Ishikawa (cell line): Measurements from ENCODE around the gene MRPS24.

Experiments used
- CEBPB ChIP-seq: IDR thresholded peaks from 2 replicates; pipeline ENCODE4 v1.6.1; 2012
- CREB1 ChIP-seq: IDR thresholded peaks from 2 replicates; pipeline ENCODE4 v1.6.1; 2012; ENCODE audit warnings: low read depth
- EGR1 ChIP-seq: IDR thresholded peaks from 2 replicates; pipeline ENCODE4 v1.6.1; 2012
- EP300 ChIP-seq: IDR thresholded peaks from 2 replicates; pipeline ENCODE4 v1.6.1; 2012; ENCODE audit warnings: borderline replicate concordance
- FOXM1 ChIP-seq: IDR thresholded peaks from 2 replicates; pipeline ENCODE4 v1.6.1; 2012; ENCODE audit warnings: low read depth, borderline replicate concordance
- NFIC ChIP-seq: IDR thresholded peaks from 2 replicates; pipeline ENCODE4 v1.6.1; 2012
- RAD21 ChIP-seq: IDR thresholded peaks from 2 replicates; pipeline ENCODE4 v1.6.1; 2012; ENCODE audit warnings: low read depth
- TAF1 ChIP-seq: IDR thresholded peaks from 2 replicates; pipeline ENCODE4 v1.6.1; 2012; ENCODE audit warnings: low read depth, mild to moderate bottlenecking
- TCF12 ChIP-seq: IDR thresholded peaks from 2 replicates; pipeline ENCODE4 v1.6.1; 2012; ENCODE audit warnings: low read depth
- TEAD4 ChIP-seq: IDR thresholded peaks from 2 replicates; pipeline ENCODE4 v1.6.1; 2012
- YY1 ChIP-seq: IDR thresholded peaks from 2 replicates; pipeline ENCODE4 v1.6.1; 2012; ENCODE audit warnings: low read depth
- ZBTB7A ChIP-seq: IDR thresholded peaks from 2 replicates; pipeline ENCODE4 v1.6.1; 2012; ENCODE audit warnings: low read depth
- TF ChIP-seq, protein P1 (sequence below): IDR thresholded peaks from 2 replicates; pipeline ENCODE4 v1.6.1; 2012; ENCODE audit warnings: low read depth, mild to moderate bottlenecking
- TF ChIP-seq, protein P2 (sequence below): IDR thresholded peaks from 2 replicates; pipeline ENCODE4 v1.6.1; 2012
- TF ChIP-seq, protein P3 (sequence below): IDR thresholded peaks from 2 replicates; pipeline ENCODE4 v1.6.1; 2012

MRPS24 gene

DNA sequence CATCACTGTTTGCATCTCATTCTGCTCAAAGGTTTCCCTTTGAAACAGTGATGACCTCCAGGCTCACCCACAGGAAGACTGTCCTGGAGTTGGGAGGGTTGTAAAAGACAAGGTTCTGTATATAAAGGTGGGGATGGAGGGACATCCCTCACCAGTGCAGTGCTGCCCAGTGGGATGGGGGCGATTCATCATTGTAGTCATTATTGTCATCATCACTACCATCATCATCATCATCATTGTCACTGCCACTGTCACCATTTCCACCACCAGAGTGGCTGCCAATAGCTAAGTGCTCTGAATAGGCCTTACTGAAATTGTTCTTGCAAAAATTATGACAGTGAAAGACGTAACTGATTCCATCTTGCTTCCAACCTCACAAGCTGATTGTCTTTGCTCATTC, 24.7 kb downstream of the MRPS24 start:
- no peak for TF ChIP-seq CREB1
- TF ChIP-seq TAF1 = no peak
- TF ChIP-seq YY1 = no peak
- no peak for TF ChIP-seq FOXM1
- no peak for TF ChIP-seq RAD21
- TF ChIP-seq CEBPB = no peak

DNA sequence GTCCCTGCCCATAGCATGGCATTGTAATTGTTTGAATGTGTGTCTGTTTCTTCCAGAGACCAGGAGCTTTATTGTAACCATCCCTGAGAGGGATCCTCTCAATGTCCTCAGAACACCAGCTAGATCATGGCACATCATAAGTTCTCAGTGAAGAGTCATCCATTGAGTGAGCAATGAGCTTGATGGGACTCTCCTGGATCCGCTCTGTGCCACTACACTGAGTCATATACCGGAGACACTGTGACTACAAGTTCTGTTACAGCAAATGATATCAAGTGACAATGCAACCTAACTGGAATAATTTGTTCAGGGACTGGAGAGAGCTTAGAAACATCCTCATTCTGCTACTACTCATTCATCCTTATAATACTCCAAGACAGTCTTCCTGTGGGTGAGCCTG, 25.1 kb downstream of the MRPS24 start:
- TF ChIP-seq RAD21 (no peak), YY1 (no peak), CREB1 (no peak), ZBTB7A (no peak), TEAD4 (no peak), EP300 (no peak), EGR1 (no peak), FOXM1 (no peak), NFIC (no peak), TCF12 (no peak)
- TF ChIP-seq, protein P1, sequence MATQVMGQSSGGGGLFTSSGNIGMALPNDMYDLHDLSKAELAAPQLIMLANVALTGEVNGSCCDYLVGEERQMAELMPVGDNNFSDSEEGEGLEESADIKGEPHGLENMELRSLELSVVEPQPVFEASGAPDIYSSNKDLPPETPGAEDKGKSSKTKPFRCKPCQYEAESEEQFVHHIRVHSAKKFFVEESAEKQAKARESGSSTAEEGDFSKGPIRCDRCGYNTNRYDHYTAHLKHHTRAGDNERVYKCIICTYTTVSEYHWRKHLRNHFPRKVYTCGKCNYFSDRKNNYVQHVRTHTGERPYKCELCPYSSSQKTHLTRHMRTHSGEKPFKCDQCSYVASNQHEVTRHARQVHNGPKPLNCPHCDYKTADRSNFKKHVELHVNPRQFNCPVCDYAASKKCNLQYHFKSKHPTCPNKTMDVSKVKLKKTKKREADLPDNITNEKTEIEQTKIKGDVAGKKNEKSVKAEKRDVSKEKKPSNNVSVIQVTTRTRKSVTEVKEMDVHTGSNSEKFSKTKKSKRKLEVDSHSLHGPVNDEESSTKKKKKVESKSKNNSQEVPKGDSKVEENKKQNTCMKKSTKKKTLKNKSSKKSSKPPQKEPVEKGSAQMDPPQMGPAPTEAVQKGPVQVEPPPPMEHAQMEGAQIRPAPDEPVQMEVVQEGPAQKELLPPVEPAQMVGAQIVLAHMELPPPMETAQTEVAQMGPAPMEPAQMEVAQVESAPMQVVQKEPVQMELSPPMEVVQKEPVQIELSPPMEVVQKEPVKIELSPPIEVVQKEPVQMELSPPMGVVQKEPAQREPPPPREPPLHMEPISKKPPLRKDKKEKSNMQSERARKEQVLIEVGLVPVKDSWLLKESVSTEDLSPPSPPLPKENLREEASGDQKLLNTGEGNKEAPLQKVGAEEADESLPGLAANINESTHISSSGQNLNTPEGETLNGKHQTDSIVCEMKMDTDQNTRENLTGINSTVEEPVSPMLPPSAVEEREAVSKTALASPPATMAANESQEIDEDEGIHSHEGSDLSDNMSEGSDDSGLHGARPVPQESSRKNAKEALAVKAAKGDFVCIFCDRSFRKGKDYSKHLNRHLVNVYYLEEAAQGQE = no peak
- TF ChIP-seq, protein P2, sequence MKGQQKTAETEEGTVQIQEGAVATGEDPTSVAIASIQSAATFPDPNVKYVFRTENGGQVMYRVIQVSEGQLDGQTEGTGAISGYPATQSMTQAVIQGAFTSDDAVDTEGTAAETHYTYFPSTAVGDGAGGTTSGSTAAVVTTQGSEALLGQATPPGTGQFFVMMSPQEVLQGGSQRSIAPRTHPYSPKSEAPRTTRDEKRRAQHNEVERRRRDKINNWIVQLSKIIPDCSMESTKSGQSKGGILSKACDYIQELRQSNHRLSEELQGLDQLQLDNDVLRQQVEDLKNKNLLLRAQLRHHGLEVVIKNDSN = no peak
- TF ChIP-seq, protein P3, sequence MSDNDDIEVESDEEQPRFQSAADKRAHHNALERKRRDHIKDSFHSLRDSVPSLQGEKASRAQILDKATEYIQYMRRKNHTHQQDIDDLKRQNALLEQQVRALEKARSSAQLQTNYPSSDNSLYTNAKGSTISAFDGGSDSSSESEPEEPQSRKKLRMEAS = no peak

DNA sequence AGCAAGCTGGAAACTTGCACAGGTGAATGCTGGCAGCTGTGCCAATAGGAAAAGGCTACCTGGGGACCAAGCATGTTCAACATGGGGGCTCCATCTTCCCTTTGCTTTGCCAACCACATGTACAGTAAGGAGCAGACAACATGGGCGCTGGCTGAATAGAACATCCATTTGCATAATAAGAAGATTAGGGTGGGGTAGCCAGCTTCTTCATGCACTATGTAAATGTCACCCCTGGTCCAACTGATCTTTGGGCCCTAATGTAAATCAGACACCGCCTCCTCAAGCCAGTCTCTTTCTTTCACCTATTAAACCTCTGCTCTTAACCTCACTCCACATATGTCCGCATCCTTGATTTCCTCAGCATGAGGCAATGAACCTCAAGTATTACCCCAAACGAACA, 26.0 kb downstream of the MRPS24 start:
- TF ChIP-seq YY1 = no peak
- TF ChIP-seq CREB1 = no peak
- TF ChIP-seq, protein P3 = no peak

DNA sequence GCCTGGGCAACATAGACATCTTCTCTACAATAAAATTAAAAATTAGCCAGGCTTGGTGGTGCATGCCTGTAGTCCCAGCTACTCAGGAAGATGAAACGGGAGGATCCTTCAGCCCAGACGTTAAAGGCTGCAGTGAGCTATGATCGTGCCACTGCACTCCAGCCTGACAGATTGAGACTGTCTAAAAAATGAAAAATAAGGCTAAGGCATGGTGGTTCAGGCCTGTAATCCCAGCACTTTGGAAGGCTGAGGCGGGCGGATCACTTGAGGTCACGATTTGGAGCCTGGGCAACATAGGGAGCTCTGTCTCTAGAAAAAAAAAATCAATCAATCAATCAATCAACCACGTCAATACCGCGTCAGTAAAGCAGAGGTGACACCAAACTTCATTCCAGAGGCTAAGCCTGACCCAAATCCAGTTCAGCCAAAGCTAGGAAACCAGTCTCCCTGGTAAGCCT, 31.1 kb downstream of the MRPS24 start:
- TF ChIP-seq NFIC (no peak), CEBPB (no peak), TAF1 (no peak), ZBTB7A (no peak), FOXM1 (no peak), EGR1 (no peak), TEAD4 (no peak), RAD21 (no peak), EP300 (no peak), TCF12 (no peak), YY1 (no peak), CREB1 (no peak)
- TF ChIP-seq, protein P1 = no peak
- TF ChIP-seq, protein P3 = no peak
- TF ChIP-seq, protein P2 = no peak

DNA sequence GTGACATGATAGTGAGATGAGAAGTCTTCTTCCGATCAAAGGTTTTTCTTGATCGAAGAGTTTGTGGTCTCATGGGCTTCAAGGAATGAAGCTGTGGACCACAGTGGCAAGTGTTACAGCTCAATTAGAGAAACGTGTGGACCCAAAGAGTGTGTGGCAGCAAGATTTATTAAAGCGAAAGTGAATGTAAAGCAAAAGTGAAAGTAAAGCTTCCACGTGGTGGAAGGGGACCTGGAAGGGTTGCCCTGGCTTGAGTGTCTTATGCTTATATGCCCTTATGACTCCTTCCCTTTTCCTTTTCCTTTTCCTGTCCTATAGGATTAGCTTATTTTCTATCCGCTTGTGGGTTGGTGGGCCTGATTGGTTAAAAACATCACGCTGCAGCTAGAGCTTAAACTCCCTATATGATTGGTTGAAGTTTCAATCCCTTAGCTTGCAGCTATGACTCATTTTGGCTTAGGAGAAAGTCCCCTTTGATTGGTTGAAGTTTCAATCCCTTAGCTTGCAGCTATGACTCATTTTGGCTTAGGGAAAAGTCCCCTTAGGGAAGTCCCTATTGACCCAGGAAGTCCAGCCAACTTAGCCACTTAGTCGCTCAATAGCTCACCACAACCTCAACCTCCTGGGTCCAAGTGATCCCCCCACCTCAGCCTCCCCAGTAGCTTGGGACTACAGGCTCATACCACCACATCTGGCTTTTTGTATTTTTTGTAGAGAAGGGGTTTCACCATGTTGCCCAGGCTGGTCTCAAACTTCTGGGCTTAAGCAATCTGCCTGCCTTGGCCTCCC, 34.7 kb downstream of the MRPS24 start:
- TF ChIP-seq EGR1 (no peak), TAF1 (no peak), FOXM1 (no peak), NFIC (no peak), CEBPB (no peak), CREB1 (no peak), EP300 (no peak), YY1 (no peak), RAD21 (no peak), TCF12 (no peak)
- TF ChIP-seq, protein P2 = no peak
